ENCODE data around the gene CARD14.

The CARD14 gene

GRCh38 chr17:80182118-80182844 is 12.5 kb downstream of the CARD14 start:
- DNase-seq (ENCODE audit: low read depth): no peak
- TF ChIP-seq CTCF (IDR thresholded peaks at IDR 0.05; ENCODE audit: control insufficient read depth, extremely low read depth, insufficient read depth): no peak
- no peak overlapping the region for H3K4me3 ChIP-seq (ENCODE audit: low read depth, low read length)

- H3K4me3 ChIP-seq (ENCODE audit: low read depth, low read length): no peak overlapping the region
Observed at GRCh38 chr17:80182845-80183223, 13.0 kb downstream of the CARD14 start.

GRCh38 chr17:80183581-80184422 is 14.0 kb downstream of the CARD14 start:
- H3K4me3 ChIP-seq (ENCODE audit: low read depth, low read length): no peak overlapping the region
- no peak for TF ChIP-seq CTCF (IDR thresholded peaks at IDR 0.05; ENCODE audit: control insufficient read depth, extremely low read depth, insufficient read depth)
- DNase-seq (ENCODE audit: low read depth): no peak

More at GRCh38 chr17:80182845-80183223, 13.0 kb downstream of the CARD14 start:
- no peak for DNase-seq (ENCODE audit: low read depth)
- no peak for TF ChIP-seq CTCF (IDR thresholded peaks at IDR 0.05; ENCODE audit: control insufficient read depth, extremely low read depth, insufficient read depth)

- TF ChIP-seq CTCF (IDR thresholded peaks at IDR 0.05; ENCODE audit: control insufficient read depth, extremely low read depth, insufficient read depth): no peak
- no peak overlapping the region for H3K4me3 ChIP-seq (ENCODE audit: low read depth, low read length)
- DNase-seq (ENCODE audit: low read depth): no peak
Observed at GRCh38 chr17:80184423-80184714, 14.5 kb downstream of the CARD14 start.

GRCh38 chr17:80185968-80186367 is 16.1 kb downstream of the CARD14 start:
- no peak for TF ChIP-seq CTCF (IDR thresholded peaks at IDR 0.05; ENCODE audit: control insufficient read depth, extremely low read depth, insufficient read depth)
- DNase-seq (ENCODE audit: low read depth): no peak
- H3K4me3 ChIP-seq (ENCODE audit: low read depth, low read length): no peak overlapping the region

GRCh38 chr17:80187090-80187489 is 17.3 kb downstream of the CARD14 start:
- H3K4me3 ChIP-seq (ENCODE audit: low read depth, low read length): no peak overlapping the region
- no peak for DNase-seq (ENCODE audit: low read depth)
- no peak for TF ChIP-seq CTCF (IDR thresholded peaks at IDR 0.05; ENCODE audit: control insufficient read depth, extremely low read depth, insufficient read depth)

All from LNCaP clone FGC (cell line).